HL-60 (cell line): Measurements from ENCODE around the gene TMEM151A.

Experiments used
- DNase-seq, 2 experiments: peaks; one replicate each; pipeline ENCODE4 v3.0.0-alpha.2; 2010 to 2020; ENCODE audit warnings: low read depth in 1 of 2, low spot score in 1 of 2
- H3K27ac ChIP-seq: fragments of 250-450 bp; sonication (Bioruptor Pico); replicated peaks from 2 replicates; pipeline ENCODE4 v1.5.1; 2020; ENCODE audit warnings: mild to moderate bottlenecking, moderate library complexity
- H3K27me3 ChIP-seq: fragments of 250-450 bp; sonication (Bioruptor Pico); 2 replicates; pipeline ENCODE4 v1.5.1; 2021; ENCODE audit warnings: mild to moderate bottlenecking, moderate library complexity; ENCODE audit not compliant: insufficient read depth, poor library complexity, severe bottlenecking
- H3K4me3 ChIP-seq: replicated peaks from 2 replicates; pipeline ENCODE4 v1.5.1; 2011; ENCODE audit warnings: mild to moderate bottlenecking, control low read depth, low read length; ENCODE audit not compliant: insufficient read depth
- CTCF ChIP-seq: IDR thresholded peaks from one replicate; pipeline ENCODE4 v1.5.1; 2011; ENCODE audit warnings: low read length, control low read depth, inconsistent platforms; ENCODE audit not compliant: insufficient read depth
- GABPA ChIP-seq: IDR thresholded peaks from 2 replicates; pipeline ENCODE4 v1.6.1; 2012; ENCODE audit warnings: low read depth
- POLR2AphosphoS5 ChIP-seq: IDR thresholded peaks from 2 replicates; pipeline ENCODE4 v1.6.1; 2012; ENCODE audit warnings: low read depth
- REST ChIP-seq: IDR thresholded peaks from 2 replicates; pipeline ENCODE4 v1.6.1; 2012; ENCODE audit warnings: low read depth; ENCODE audit not compliant: insufficient replicate concordance
- SPI1 ChIP-seq: IDR thresholded peaks from 2 replicates; pipeline ENCODE4 v1.6.1; 2012; ENCODE audit warnings: low read depth, mild to moderate bottlenecking, borderline replicate concordance

Gene TMEM151A

GRCh38 chr11:66330931-66331330 is 39.2 kb downstream of the TMEM151A start:
- no peak for DNase-seq
- TF ChIP-seq REST (no peak), GABPA (no peak), SPI1 (no peak), CTCF (no peak), POLR2AphosphoS5 (no peak)
- H3K27me3 ChIP-seq, result no peaks in the 10 kb centered on the region
- no peak overlapping the region for H3K4me3 ChIP-seq
- H3K27ac ChIP-seq, result no peak overlapping the region

GRCh38 chr11:66331542-66332370 is 40.1 kb downstream of the TMEM151A start:
- no peak for DNase-seq
- no peak for TF ChIP-seq POLR2AphosphoS5
- TF ChIP-seq CTCF, result no peak
- no peak for TF ChIP-seq GABPA
- no peak for TF ChIP-seq REST
- no peak for TF ChIP-seq SPI1

GRCh38 chr11:66332371-66333219 is 40.9 kb downstream of the TMEM151A start:
- no peak overlapping the region for H3K27ac ChIP-seq
- TF ChIP-seq SPI1, result no peak
- TF ChIP-seq REST, result no peak
- TF ChIP-seq GABPA, result no peak
- TF ChIP-seq CTCF, result no peak
- TF ChIP-seq POLR2AphosphoS5, result no peak
- DNase-seq, result no peak
- H3K27me3 ChIP-seq, result no peaks in the 10 kb centered on the region
- no peak overlapping the region for H3K4me3 ChIP-seq

More at GRCh38 chr11:66331542-66332370, 40.1 kb downstream of the TMEM151A start:
- no peak overlapping the region for H3K4me3 ChIP-seq
- H3K27me3 ChIP-seq, result no peaks in the 10 kb centered on the region
- H3K27ac ChIP-seq, result no peak overlapping the region
